ENCODE measurements around the gene FAHD1.
A peak's percentile ranks its signal among the peaks of the same experiment; 100 is the strongest.

- TF ChIP-seq CTCF (conservative IDR thresholded peaks at IDR 0.05 in 1 of 2, IDR thresholded peaks at IDR 0.05 in 1 of 2; ENCODE audit: low read depth in 1 of 2, low read length in 2 of 2) (peak; percentile 63 to 75), EZH2 (IDR thresholded peaks at IDR 0.05; ENCODE audit: low read length, missing control alignments) (no peak)
These were observed 14.3 kb upstream of the FAHD1 start for GRCh38 chr16:1812732-1813163.
